ENCODE data around the gene NRP2.

Gene NRP2

DNA sequence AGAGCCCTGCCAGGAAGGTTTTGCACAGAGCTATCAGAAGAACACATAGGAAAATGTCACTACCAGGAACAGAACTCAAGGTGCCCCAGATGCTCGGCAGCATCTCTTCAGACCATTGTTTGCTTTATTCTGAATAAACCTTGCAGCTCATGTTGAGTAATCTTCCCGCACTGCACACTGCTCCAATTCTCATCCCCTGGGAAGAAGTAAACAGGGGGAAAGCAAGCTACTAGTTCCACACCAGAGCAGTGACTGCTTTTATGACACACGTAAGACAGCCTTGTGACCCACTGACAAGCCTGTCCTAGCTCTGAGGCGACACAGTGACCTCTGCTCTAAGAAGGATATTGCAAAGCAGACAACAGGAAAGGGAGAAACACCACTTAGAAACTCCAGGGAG, 44.2 kb downstream of the NRP2 start:
- Histone ChIP-seq H3K27ac (no peak overlapping the region), H3K4me3 (no peak overlapping the region)

GRCh38 chr2:205727174-205727573, 44.9 kb downstream of the NRP2 start:
- no peak overlapping the region for H3K4me3 ChIP-seq
- no peak for DNase-seq (ENCODE audit: low spot score)
- TF ChIP-seq, protein P1, sequence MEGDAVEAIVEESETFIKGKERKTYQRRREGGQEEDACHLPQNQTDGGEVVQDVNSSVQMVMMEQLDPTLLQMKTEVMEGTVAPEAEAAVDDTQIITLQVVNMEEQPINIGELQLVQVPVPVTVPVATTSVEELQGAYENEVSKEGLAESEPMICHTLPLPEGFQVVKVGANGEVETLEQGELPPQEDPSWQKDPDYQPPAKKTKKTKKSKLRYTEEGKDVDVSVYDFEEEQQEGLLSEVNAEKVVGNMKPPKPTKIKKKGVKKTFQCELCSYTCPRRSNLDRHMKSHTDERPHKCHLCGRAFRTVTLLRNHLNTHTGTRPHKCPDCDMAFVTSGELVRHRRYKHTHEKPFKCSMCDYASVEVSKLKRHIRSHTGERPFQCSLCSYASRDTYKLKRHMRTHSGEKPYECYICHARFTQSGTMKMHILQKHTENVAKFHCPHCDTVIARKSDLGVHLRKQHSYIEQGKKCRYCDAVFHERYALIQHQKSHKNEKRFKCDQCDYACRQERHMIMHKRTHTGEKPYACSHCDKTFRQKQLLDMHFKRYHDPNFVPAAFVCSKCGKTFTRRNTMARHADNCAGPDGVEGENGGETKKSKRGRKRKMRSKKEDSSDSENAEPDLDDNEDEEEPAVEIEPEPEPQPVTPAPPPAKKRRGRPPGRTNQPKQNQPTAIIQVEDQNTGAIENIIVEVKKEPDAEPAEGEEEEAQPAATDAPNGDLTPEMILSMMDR (IDR thresholded peaks at IDR 0.05) = no peak
- no peak overlapping the region for H3K27ac ChIP-seq

More for the DNA sequence above, 44.2 kb downstream of the NRP2 start:
- DNase-seq (ENCODE audit: low spot score) = no peak
- TF ChIP-seq, protein P1 (IDR thresholded peaks at IDR 0.05) = no peak

GRCh38 chr2:205728366-205728765, 46.1 kb downstream of the NRP2 start:
- Histone ChIP-seq H3K27ac (no peak overlapping the region), H3K4me3 (no peak overlapping the region)
- TF ChIP-seq, protein P1 (IDR thresholded peaks at IDR 0.05) = no peak
- no peak for DNase-seq (ENCODE audit: low spot score)

DNA sequence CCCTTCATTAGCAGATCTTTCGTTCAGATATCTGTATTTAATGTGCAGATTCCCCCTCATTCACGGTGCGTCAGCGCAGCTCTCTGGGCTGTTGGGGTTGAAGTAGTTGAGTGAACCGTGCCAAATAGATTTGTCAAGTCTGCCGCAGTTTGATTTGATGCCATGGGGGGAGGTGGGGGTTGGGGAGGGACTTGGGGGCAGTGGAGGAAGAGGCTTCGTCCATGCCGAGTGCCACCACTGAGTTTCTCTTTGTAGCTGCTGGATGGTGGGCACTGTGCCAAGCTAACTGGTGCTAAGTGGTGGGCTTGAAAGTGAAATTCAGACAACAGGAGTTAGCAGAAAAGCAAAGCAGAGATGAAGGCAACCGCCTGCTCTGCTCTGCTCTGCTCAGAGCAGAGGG, 47.9 kb downstream of the NRP2 start:
- H3K4me3 ChIP-seq = no peak overlapping the region
- TF ChIP-seq, protein P1 (IDR thresholded peaks at IDR 0.05) = no peak
- no peak for DNase-seq (ENCODE audit: low spot score)
- peak overlapping the region in 1 of 2 donors; percentile 7 for H3K27ac ChIP-seq

DNA sequence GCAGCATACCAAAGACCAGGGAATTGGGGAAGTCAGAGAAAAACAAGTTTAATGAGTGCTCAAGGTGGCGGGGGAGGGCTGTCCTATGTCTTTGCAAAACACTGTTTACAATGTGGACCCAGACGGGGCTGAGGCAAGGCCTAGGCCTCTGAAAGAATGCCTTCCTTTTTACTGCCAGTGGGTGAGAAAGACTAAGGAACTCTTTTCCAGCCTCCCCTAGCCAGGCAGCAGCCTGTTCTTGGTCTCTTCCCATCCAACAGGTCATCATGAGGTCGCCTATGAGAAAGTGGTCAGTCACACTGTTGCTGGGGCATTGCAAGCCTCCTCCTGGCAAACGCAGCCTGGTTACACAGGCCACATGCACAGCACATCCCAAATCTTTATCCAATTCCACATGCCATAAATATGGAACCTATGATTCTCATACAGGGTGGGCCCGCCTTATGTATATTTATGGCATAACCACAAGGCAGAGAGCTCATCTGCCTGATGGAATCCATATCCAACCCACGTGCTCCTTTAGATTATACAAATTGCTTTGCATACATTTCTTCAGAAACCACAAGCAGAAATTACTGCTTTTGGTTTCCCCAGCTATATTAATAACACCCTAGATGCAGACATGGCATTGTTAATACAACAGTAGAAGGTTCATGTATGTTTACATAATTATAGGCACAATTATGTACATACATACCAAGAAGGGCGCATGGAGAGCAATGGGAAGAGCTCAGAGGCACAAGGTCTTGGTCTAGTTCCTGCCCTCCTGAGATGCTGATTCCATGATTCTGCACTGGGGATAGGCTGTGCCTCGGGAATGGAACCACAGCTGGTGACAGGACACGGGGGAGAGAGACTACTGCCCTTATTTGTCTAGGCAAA, 48.6 kb downstream of the NRP2 start:
- TF ChIP-seq, protein P1 (IDR thresholded peaks at IDR 0.05) = no peak
- Histone ChIP-seq H3K4me3 (no peak overlapping the region), H3K27ac (peak overlapping the region; percentile 18 to 50)
- DNase-seq (ENCODE audit: low spot score) = no peak

DNA sequence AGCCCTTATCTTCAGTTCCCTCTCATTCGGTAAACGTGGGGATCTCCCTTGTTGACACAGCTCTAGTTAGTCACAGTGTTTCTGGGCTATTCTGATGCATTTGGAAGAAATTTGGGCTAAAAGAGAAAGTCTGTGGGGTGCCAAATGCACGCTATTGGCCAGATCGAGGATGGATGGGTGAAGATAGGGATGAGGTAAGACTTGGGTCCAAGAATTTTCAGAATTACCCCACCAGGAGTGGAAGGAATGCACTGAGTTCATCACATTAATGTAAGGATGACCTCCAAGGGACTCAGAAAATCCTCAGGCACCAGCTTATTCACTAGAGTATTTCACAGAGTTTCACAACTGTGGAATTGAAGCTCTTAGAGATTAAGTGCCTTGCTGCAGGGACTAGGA, 49.3 kb downstream of the NRP2 start:
- DNase-seq (ENCODE audit: low spot score) = no peak
- Histone ChIP-seq H3K4me3 (no peak overlapping the region), H3K27ac (peak overlapping the region; percentile 18 to 50)
- TF ChIP-seq, protein P1 (IDR thresholded peaks at IDR 0.05) = no peak

DNA sequence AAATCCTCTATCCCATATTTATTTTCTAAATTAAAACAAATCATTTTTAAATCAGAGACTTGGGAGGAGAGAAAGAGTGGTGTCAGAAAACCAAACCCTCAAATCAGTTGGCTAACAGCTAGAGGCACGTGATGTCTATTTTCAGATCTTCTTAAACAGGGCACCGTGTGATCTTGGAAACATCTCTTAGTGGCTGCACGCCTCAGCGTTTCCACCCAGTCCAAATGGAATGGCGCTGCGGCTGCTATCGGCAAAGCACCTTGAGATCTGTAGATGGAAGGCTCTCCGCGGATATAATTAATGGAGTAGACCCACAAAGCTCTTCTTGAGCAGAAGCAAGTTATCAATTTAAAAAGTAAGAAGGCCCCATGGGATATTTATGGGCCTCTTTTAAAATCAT, 50.0 kb downstream of the NRP2 start:
- no peak overlapping the region for H3K4me3 ChIP-seq
- no peak overlapping the region for H3K27ac ChIP-seq
- TF ChIP-seq, protein P1 (IDR thresholded peaks at IDR 0.05) = no peak
- DNase-seq (ENCODE audit: low spot score) = no peak
